Small intestine (tissue), 7 donors: ENCODE measurements around the gene DSTYK. TPM values are rescaled to one million over a fixed set of nuclear protein-coding genes. Genes with fewer than 3 reads are reported as not detected.
"Not testable (repeated sequence)": the region's sequence is repeated elsewhere in the genome, so short reads cannot be mapped to it uniquely, and the experiment has no call there.

Experiments
- DNase-seq, 2 donors: peaks; one replicate each; pipeline versions ENCODE4 v3.0.0 to v3.0.0-alpha.2; 2013
- FAIRE-seq: peaks from 2 replicates; lab custom pipeline; 2012; peaks lifted over from hg19 to GRCh38; lab: Jason Lieb, UNC
- H3K27ac ChIP-seq, 3 donors: one replicate each; pipeline ENCODE4 v1.5.1; 2013; ENCODE audit warnings: low read length in 2 of 3, mild to moderate bottlenecking in 2 of 3, control low read depth in 1 of 3, inconsistent platforms in 1 of 3, low read depth in 1 of 3, moderate library complexity in 1 of 3
- H3K27me3 ChIP-seq, 3 donors: one replicate each; pipeline ENCODE4 v1.6.1; 2013; ENCODE audit warnings: low read length in 3 of 3, inconsistent platforms in 1 of 3; ENCODE audit not compliant: control insufficient read depth in 3 of 3, insufficient read depth in 3 of 3
- H3K36me3 ChIP-seq, 3 donors: one replicate each; pipeline ENCODE4 v1.6.1; 2013; ENCODE audit warnings: low read length in 3 of 3, inconsistent platforms in 1 of 3, low read depth in 1 of 3, mild to moderate bottlenecking in 1 of 3, moderate library complexity in 1 of 3; ENCODE audit not compliant: control insufficient read depth in 3 of 3, insufficient read depth in 2 of 3
- H3K4me1 ChIP-seq, 3 donors: one replicate each; pipeline ENCODE4 v1.6.1; 2013; ENCODE audit warnings: low read length in 2 of 3, inconsistent platforms in 1 of 3, low read depth in 1 of 3, mild to moderate bottlenecking in 1 of 3, moderate library complexity in 1 of 3; ENCODE audit not compliant: control insufficient read depth in 3 of 3, insufficient read depth in 2 of 3
- H3K4me3 ChIP-seq, 3 donors: one replicate each; pipeline ENCODE4 v1.5.1; 2013; ENCODE audit warnings: low read length in 3 of 3, control low read depth in 1 of 3, inconsistent platforms in 1 of 3, low read depth in 1 of 3, mild to moderate bottlenecking in 1 of 3, moderate library complexity in 1 of 3
- H3K9me3 ChIP-seq, 2 donors: one replicate each; pipeline ENCODE4 v1.6.1; 2013; ENCODE audit warnings: low read depth in 1 of 2, low read length in 1 of 2; ENCODE audit not compliant: control insufficient read depth in 2 of 2, insufficient read depth in 1 of 2
- WGBS, 3 donors: extraction: QIAGEN DNeasy Blood & Tissue Kit; methylation state at CpG; one replicate each; pipeline ENCODE4 v1.1.7; 2013; 5-methylcytosine and 5-hydroxymethylcytosine counted together
- polyA plus RNA-seq, 4 donors: library from polyadenylated mRNA; stranded (reverse) in 3 of 4; unstranded in 1 of 4; fragments of 200-250 nt in 3 of 4; fragments of 120-200 nt in 1 of 4; gene quantifications; one replicate each; pipeline versions ENCODE4 v1.2.1 to v1.2.3, GENCODE V29; 2013
- donor health status: healthy with polysubstance abuse.
- donor health status: control.
- donor health status: control.
- donor health status: Bipolar disorder and iron deficiency.
- donor health status: healthy.

DSTYK gene
- polyA plus RNA-seq, 4 donors = 1.1 to 4.8 (median 2.3) TPM

GRCh38 chr1:205186191-205186590 is 25.3 kb downstream of the DSTYK start:
- FAIRE-seq (no peak), DNase-seq (no peak)
- Histone ChIP-seq H3K4me1 (peaks cover 0 to 1% (median 0%) of the 10 kb centered on the region in 3 donors), H3K36me3 (peaks cover 0 to 19% (median 7%) of the 10 kb centered on the region in 3 donors), H3K27ac (no peak overlapping the region), H3K27me3 (no peaks in the 10 kb centered on the region), H3K4me3 (no peak overlapping the region), H3K9me3 (no peaks in the 10 kb centered on the region)

GRCh38 chr1:205183676-205184335 is 27.7 kb downstream of the DSTYK start:
- Histone ChIP-seq H3K4me3 (no peak overlapping the region), H3K4me1 (no peaks in the 10 kb centered on the region), H3K36me3 (peaks cover 0 to 21% (median 7%) of the 10 kb centered on the region in 3 donors), H3K27ac (no peak overlapping the region), H3K9me3 (no peaks in the 10 kb centered on the region), H3K27me3 (no peaks in the 10 kb centered on the region)
- DNase-seq (no peak), FAIRE-seq (no peak)
- 53 to 64% (median 58%) methylated on average over 4 of the region's 4 CpGs for WGBS, 3 donors

GRCh38 chr1:205182930-205183329 is 28.6 kb downstream of the DSTYK start:
- no peaks in the 10 kb centered on the region for H3K9me3 ChIP-seq
- peaks cover 0 to 21% (median 7%) of the 10 kb centered on the region in 3 donors for H3K36me3 ChIP-seq
- WGBS, 3 donors = 94 to 98% (median 94%) methylated on average over 2 of the region's 2 CpGs
- no peak for FAIRE-seq
- H3K27me3 ChIP-seq = no peaks in the 10 kb centered on the region
- H3K4me1 ChIP-seq = no peaks in the 10 kb centered on the region
- H3K27ac ChIP-seq = no peak overlapping the region
- H3K4me3 ChIP-seq = no peak overlapping the region
- no peak for DNase-seq

- H3K27ac ChIP-seq = peak overlapping the region in 1 of 3 donors; percentile 24
Measured at GRCh38 chr1:205180331-205180730, 31.2 kb downstream of the DSTYK start.

GRCh38 chr1:205179842-205180241 is 31.7 kb downstream of the DSTYK start:
- peaks cover 0 to 25% (median 2%) of the 10 kb centered on the region in 3 donors for H3K36me3 ChIP-seq
- no peak overlapping the region for H3K27ac ChIP-seq
- peaks cover 0 to 3% (median 0%) of the 10 kb centered on the region in 3 donors for H3K4me1 ChIP-seq
- no peak overlapping the region for H3K4me3 ChIP-seq
- FAIRE-seq (no peak), DNase-seq (no peak)
- WGBS, 3 donors = 78 to 88% (median 79%) methylated on average over 2 of the region's 2 CpGs
- no peaks in the 10 kb centered on the region for H3K9me3 ChIP-seq
- no peaks in the 10 kb centered on the region for H3K27me3 ChIP-seq

More at GRCh38 chr1:205180331-205180730, 31.2 kb downstream of the DSTYK start:
- not testable (repeated sequence) for H3K9me3 ChIP-seq, FAIRE-seq, H3K4me1 ChIP-seq, H3K4me3 ChIP-seq, DNase-seq, H3K27me3 ChIP-seq
- H3K36me3 ChIP-seq = peaks cover 0 to 20% (median 4%) of the 10 kb centered on the region in 3 donors
- 89 to 98% (median 95%) methylated on average over 6 of the region's 7 CpGs for WGBS, 3 donors

- Histone ChIP-seq H3K4me1 (peaks cover 0 to 3% (median 0%) of the 10 kb centered on the region in 3 donors), H3K36me3 (peaks cover 0 to 21% (median 1%) of the 10 kb centered on the region in 3 donors), H3K4me3 (no peak overlapping the region), H3K9me3 (no peaks in the 10 kb centered on the region), H3K27ac (no peak overlapping the region), H3K27me3 (no peaks in the 10 kb centered on the region)
- no peak for DNase-seq
- 88 to 89% (median 89%) methylated on average over 4 of the region's 4 CpGs for WGBS, 3 donors
- no peak for FAIRE-seq
Measured at GRCh38 chr1:205172729-205173366, 38.7 kb downstream of the DSTYK start.

- peaks cover 0 to 23% (median 1%) of the 10 kb centered on the region in 3 donors for H3K36me3 ChIP-seq
- no peak for FAIRE-seq
Measured at GRCh38 chr1:205171369-205171768, 40.1 kb downstream of the DSTYK start.

GRCh38 chr1:205170532-205171269 is 40.8 kb downstream of the DSTYK start:
- Histone ChIP-seq H3K4me1 (peaks cover 0 to 3% (median 0%) of the 10 kb centered on the region in 3 donors), H3K27me3 (no peaks in the 10 kb centered on the region), H3K4me3 (no peak overlapping the region), H3K27ac (no peak overlapping the region), H3K36me3 (peaks cover 0 to 23% (median 1%) of the 10 kb centered on the region in 3 donors), H3K9me3 (no peaks in the 10 kb centered on the region)
- no peak for DNase-seq
- no peak for FAIRE-seq
- 81 to 87% (median 83%) methylated on average over 9 of the region's 9 CpGs for WGBS, 3 donors

More at GRCh38 chr1:205171369-205171768, 40.1 kb downstream of the DSTYK start:
- Histone ChIP-seq H3K27me3 (no peaks in the 10 kb centered on the region), H3K9me3 (no peaks in the 10 kb centered on the region), H3K27ac (no peak overlapping the region), H3K4me3 (no peak overlapping the region), H3K4me1 (peaks cover 0 to 3% (median 0%) of the 10 kb centered on the region in 3 donors)
- DNase-seq = no peak
- 84 to 86% (median 85%) methylated on average over 5 of the region's 5 CpGs for WGBS, 3 donors
